Measurements from ENCODE around the gene SBNO2. TPM values are rescaled to one million over a fixed set of nuclear protein-coding genes. Genes with fewer than 3 reads are reported as not detected.

Gene SBNO2
- total RNA-seq, 1 donor from 2014 or later: 63.2 TPM

DNA sequence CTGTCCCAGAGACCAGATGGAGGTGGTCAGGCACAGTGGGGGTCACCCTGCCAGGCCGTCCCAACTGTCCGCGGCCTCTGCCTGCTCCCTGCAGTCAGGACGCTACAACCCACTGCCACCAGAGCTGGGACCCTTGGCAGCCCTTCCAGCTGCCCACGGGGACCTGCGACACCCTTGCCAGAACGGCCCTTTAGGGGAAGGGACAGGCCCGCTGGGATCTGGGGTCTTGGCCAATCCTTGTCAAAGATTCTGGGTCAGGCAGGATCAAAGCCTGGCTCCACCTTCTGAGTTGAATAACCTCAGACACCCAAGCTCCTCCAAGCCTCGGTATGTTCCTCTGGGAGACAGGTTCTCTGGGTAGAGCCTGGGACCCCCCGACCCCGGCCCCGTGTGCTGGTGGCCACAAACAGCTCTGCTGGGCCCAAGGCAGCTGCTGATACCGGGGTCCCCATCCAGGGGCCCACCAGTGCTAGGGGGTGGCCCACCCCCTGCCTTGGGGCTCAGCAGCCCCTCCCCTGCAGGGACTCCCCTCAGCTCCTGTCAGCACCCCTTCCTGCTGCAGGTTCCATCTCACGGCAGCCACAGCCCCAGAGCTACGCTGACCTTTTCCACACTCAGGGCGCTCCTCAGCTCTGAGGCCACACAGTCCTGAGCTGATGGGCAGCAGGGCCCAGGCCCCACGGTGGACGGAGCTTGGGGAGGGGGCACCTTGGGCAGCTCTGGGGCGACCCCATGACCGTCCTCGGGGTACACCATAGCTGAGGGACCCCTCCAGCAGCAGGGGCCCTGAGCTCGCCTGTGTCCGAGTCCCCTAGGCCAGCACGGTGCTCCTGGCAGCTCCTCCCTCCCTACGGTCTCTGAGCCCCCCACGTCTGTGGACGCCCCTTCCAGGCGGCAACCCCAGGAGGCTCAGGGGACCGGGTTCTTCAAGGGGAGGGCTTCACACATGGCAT lies 18.4 kb downstream of the SBNO2 start:
- intact Hi-C loops (cut with micrococcal nuclease): no loop called here

- intact Hi-C loops (cut with micrococcal nuclease): no loop called here
These were observed 19.2 kb downstream of the SBNO2 start for GRCh38 chr19:1154731-1155351.

- intact Hi-C loops (cut with micrococcal nuclease): no loop called here
These were observed 20.0 kb downstream of the SBNO2 start for GRCh38 chr19:1153891-1154730.

- intact Hi-C loops (cut with micrococcal nuclease): no loop called here
These were observed 22.0 kb downstream of the SBNO2 start for GRCh38 chr19:1151917-1152587.

DNA sequence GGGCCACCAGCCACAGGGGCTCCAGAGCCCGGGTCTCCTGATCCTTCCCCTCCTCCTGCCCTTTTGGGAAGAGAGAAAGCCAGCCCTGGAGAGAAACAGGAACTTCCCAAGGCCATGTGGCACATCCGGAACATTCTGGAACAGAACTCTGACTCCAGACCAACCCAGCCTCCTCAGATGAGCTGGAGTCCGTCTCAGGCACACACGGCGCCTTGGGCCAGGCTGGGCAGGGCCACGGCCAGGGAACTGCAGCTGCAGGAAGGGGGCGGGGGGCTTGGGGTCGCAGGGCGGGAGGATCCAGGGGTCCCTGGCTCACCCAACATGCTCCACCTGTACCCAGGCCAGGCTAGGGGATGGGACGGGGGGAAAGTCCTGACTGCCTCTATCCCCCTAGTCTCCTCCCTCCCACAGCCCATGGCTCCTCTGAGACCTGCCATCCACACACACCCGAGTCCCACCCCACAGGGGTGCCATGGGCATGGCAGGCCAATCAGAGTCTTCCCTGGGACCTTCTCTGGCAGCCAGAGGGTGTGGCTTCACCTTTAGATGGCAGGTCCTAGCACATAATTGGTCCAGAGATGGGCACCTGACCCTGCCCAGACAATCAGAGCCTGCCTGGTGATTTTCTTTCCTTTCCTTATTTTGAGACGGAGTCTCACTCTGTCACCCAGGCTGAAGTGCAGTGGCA lies 22.9 kb downstream of the SBNO2 start:
- intact Hi-C loops (cut with micrococcal nuclease): no loop called here

DNA sequence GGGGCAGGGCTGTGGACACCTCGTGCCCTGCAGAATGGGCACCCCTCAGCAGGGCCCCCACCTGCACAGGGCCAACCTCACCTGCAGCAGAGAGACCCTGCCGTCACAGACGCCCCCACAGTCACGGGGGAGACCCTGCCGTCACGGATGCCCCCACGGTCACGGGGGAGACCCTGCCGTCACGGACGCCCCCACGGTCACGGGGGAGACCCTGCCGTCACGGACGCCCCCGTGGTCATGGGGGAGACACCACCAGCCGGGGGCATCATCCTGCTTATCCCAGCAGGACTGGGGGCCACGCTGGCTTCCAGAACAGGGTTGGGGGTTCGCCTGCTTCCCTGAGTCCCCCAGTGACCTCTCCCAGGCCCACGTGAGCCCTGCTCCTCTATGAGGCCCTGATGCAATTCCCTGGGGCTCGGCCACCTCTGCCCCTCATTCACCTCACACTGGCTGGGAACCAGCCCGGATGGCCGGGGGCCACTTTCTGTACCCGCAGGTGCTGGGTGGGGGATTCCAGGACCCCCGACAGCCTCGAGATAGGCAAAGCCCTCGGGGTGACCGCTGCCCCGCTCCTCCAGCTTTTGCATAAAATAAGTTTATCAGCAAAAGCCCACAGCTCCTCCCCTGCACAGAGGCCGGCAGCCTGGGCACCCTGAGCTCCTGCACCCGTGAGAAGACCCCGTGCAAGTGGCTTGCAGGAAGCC lies 23.6 kb downstream of the SBNO2 start:
- intact Hi-C loops (cut with micrococcal nuclease): no loop called here

DNA sequence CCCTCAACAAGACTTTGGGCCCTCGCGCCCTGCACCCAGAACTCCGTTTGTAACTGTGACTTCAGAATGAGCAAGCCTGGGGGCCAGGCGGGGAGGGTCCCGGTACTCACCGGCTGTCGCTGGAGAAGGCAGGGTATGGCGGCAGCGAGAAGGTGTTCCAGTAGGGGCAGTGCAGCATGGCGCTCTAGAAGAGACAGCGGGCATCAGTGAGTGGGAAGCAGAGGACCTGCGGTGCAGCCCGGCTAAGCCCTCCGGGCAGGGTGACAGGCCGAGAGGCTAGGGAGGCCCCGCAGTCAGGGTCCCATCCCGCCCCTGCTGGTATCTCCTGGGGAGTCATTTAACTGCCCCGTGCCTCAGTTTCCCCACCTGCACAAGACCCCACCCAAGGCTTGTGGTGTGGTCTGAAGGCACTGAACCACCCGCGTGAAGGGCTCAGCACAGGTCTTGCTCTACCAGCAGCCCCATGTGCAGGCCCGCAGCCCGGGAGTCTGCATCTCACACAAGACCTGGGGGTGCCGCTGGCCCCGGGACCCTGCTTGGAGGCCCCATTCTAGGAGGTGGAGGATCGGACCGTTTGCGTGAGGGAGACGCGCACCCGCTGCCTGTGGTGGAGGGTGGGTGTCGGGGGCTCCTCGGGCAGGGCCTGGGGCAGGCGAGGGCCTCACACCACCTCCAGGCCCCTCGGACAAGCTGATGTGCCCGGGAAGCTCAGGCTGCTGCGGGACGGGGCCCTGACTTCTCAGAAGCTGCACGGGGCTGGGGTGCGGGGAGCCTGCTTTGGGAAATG lies 24.6 kb downstream of the SBNO2 start:
- intact Hi-C loops (cut with micrococcal nuclease): no loop called here

GRCh38 chr19:1147934-1148549 lies 26.0 kb downstream of the SBNO2 start:
- intact Hi-C loops (cut with micrococcal nuclease): no loop called here

DNA sequence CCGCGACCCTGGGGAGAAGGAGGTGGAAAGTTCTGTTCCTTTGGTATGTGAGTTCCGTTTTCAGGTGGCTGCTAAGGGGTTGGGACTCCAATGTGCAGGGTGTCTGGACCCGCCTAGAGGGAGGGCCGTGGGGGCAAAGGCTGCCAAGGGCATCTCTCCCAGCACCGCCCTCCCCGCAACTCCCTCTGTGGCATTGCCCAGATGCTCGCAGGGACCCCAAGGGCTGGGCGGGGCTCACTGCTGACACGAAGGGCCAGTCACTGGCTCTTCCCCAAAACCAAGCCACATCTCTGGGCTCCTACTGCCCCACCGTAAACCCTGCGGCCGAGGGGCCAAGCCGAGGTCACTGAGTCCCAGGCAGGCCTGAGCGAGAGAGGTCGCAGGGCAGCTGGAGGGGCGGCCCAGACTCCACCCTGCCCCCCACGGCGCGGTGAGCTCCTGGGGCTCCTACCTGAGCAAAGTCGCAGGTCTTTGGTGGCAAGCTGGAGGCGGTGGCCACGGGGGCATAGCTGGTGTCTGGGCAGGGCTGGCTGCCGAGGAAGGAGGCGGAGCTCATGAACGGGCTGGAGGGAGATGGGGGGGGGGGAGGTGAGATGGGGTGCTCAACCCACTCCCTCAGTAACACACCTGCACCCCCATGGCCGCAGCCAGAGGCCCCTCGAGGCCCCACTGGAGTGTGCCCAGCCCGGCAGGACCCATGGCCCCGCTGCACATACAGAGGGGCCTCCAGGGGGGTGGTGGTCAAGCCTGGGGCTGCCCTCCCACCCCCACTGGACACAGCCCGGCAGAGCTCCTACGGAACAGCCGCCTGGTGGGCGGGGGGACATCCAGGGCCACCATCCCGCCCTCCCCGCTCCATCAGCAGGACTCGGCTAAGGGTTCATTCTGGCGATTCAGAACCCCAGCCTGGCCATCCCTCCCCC lies 26.9 kb downstream of the SBNO2 start:
- intact Hi-C loops (cut with micrococcal nuclease): no loop called here

- intact Hi-C loops (cut with micrococcal nuclease): no loop called here
These were observed 27.7 kb downstream of the SBNO2 start for GRCh38 chr19:1146412-1146699.

- intact Hi-C loops (cut with micrococcal nuclease): no loop called here
These were observed 28.2 kb downstream of the SBNO2 start for GRCh38 chr19:1145635-1146411.

DNA sequence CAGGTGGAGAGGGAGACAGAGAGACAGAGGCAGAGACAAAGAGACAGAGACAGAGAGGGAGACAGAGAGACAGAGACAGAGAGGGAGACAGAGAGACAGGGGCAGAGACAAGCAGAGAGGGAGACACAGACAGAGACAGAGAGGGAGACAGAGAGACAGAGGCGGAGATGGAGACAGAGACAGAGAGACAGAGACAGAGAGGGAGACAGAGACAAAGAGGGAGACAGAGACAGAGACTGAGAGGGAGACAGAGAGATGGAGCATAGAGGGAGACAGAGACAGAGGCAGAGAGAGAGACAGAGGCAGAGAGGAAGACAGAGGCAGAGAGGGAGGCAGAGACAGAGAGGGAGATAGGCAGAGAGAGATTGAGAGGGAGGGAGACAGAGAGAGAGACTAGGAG lies 29.3 kb downstream of the SBNO2 start:
- intact Hi-C loops (cut with micrococcal nuclease): no loop called here

DNA sequence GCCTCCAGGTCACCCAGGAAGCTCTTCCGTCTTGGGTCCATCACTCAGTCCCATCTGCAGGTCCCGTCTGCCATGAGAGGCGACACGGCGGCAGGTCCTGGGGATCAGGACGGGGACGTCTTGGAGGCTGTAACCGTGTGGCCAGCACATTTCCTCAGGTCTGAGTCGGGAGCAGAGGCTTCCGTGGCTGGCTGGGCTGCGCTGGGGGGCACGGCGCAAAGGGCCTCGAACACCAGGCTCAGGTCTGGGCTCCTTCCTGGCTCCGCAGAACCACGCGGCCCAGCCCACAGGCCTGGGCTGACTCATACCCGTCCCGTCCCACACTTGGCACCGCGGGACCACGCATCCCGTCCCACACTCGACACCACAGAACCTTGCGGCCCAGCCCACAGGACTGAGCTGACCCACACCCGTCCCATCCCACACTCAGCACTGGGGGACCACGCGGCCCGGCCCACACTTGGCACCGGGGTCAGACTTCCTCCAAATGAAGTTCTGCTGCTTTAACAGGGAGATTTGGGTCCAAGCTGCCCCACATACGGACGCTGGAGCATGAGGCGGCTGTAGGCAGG lies 30.2 kb downstream of the SBNO2 start:
- intact Hi-C loops (cut with micrococcal nuclease): no loop called here

DNA sequence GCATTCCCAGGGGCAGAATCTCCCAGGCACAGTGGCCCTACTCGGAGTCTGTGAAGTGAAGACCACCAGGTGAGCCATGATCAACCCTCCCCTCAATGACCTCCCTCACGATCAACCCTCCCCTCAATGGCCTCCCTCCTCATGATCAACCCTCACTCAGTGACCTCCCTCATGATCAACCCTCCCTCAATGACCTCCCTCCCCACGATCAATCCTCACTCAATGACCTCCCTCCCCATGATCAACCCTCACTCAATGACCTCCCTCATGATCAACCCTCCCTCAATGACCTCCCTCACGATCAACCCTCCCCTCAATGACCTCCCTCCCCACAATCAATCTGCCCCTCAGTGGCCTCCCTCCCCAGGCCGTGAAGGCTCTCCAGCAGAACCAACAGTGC lies 32.1 kb downstream of the SBNO2 start:
- intact Hi-C loops (cut with micrococcal nuclease): no loop called here

GRCh38 chr19:1140272-1141027 lies 33.6 kb downstream of the SBNO2 start:
- intact Hi-C loops (cut with micrococcal nuclease): no loop called here

GRCh38 chr19:1139126-1139525 lies 34.9 kb downstream of the SBNO2 start:
- intact Hi-C loops (cut with micrococcal nuclease): no loop called here

All from T-helper 2 cell treated with Interferon-gamma antibody and Interleukin-4, amounts not matched to agents 100 ng/mL and 5 ng/mL, for 36 hours (primary cell).